T-helper 2 cell (primary cell): ENCODE results near the gene CHIT1.

Experiments
- DNase-seq, 5 experiments: peaks; one replicate each; pipeline versions ENCODE4 v3.0.0 to v3.0.0-alpha.2; 2012 to 2022

The CHIT1 gene

GRCh38 chr1:203216274-203217138 is 13.0 kb downstream of the CHIT1 start:
- DNase-seq, result peak in 4 of 5 experiments; percentile 12 to 45 (median 17)

DNA sequence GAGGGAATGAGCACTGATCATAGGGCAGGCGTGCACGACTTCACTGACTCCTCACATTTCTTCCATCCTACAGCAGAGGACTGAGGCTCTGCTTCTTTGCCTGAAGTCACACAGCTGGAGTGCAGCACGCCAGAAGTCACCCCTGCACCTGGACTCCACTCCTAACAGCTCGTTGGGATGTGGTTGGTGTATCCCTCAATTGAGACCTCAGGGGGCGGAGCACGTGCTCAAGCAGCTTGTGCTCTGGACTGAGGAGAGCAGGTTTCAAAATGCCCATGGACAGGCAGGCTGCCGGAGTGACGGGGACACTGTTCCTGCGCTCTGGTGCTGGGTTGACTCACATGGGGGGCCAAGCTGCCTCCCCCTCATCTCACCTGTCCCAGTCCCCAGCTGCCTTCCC is 13.9 kb downstream of the CHIT1 start:
- no peak for DNase-seq

DNA sequence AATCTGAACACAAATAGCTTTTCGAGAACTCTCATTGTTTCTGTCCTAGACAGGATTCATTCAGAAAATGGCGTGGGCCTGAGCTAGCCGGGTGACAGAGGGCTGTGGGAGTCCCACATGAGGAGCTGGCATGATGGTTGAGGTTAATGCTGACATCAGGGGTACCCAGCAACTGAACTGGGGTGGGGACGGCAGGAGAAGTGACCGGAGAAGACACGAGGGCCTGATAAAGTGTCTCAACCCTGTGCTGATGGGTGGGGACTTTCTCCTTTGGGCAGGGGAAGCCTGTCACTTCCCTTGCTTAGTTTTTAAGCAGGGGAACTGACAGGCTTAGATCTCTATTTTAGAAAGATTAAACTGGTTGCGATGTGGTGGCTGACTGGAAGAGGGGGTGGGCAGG is 14.6 kb downstream of the CHIT1 start:
- no peak for DNase-seq

DNA sequence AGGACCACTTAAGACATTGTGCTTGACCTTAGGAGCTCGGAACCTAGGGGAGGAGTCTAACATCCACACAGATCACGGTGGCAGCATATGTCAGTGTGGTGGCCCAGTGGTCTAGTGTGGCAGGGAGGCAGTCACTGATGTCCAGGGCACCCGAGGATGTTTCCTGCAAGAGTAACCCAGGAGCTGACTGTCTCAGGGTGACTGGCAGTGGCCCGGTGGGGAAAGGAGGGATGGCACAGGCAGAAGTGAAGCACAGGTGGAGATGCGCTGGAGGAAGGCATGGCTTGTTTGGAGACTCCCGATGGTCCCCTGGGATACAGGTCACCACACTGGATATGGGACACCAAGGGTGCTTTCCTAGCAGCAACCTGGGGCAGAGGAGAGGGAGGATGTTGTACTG is 16.3 kb downstream of the CHIT1 start:
- no peak for DNase-seq

DNA sequence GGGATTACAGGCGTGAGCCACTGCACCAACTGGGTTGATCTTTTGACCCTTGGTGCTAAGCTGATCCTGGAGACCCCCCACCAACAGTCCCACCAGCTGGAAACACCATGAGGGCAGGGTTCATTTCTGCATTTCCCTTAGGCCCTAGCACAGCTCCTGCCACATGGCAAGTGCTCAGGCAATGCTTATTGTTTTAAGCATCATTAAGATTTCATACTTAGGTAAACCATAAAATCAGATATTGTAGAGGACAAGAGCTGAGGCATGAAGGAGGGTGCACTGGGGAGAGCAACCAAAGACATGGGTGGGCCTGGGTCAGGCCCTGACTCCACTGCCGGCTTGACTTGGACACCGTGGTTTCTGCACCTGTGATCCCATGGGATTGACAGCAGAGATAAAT is 17.7 kb downstream of the CHIT1 start:
- DNase-seq, result no peak

DNA sequence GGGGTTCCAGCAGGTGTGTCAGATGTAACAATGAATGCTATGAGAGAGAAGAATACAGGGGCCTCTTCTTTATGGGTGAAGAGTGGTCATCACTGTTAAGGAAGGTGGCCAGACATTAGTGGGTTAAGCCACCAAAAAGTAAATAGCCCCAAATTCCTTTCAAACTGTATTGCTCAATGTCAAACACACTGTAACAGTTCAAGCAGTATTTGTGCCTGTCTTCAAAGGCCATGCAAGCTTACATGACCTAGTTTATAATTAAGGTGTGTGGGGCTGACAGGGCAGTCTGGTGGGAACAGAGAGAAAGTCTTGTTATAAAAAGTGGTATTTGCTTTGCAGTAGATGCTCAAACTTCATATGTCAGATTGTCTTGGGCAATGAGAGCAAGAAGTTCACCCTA is 18.5 kb downstream of the CHIT1 start:
- DNase-seq, result no peak

DNA sequence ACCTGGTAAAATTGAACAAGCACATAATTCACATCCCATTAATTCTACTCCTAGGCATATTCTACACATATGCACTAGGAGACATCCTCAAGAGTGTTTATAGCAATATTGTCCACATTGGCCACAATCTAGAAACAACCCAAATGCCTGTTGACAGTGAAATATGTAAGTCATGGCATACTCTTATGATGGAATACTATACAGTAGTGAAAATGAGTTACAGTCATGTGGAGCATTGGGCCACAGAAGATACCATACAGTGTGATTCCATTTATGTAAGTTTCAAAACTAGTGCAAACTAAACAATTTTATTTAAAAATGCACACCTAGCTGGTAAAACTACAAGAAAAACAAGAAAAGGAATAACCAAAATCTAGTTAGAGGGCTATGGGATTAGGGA is 19.1 kb downstream of the CHIT1 start:
- no peak for DNase-seq

- no peak for DNase-seq
These were observed 21.3 kb downstream of the CHIT1 start for GRCh38 chr1:203208181-203208580.

DNA sequence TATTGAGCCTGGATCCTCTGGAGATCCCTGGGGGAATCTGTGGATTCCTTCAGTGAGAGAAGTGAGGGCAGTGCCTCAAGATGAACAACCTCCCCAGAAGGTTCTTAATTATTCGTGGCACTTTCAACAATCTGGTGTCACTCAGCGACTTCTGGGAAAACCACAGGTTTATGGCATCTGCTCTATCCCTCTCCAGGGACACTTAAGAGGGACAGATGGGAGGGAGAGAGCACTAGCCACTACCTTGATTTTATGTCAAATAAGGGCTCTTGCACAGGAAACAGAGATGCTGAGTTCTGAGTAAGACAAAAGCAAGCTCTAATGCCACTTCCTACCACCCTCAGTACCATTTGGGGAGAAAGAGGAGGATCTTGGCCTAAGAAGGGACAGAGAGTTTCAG is 21.7 kb downstream of the CHIT1 start:
- DNase-seq, result no peak

- no peak for DNase-seq
These were observed 23.3 kb downstream of the CHIT1 start for GRCh38 chr1:203206129-203206687.

DNA sequence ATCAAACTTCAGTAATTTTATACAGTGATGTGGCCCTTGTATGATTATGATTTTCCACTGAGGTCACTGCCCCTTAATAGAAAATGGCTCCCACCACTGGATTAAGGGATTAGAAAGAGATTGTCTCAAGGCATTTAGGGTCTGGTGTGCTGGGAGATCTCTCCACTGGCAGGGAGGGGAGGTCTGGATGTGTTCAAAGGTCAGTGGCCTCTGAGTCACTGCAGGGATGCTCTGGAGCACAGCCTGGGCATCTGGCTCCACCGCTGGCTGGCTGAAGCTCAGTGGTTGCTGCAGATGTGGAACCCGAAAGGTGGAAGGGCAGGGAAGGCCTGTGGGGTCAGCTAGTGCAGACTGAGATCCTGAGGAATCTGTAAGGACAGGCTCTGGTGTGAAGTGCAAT is 24.7 kb downstream of the CHIT1 start:
- DNase-seq, result no peak

- no peak for DNase-seq
These were observed 26.8 kb downstream of the CHIT1 start for GRCh38 chr1:203202431-203203245.

- no peak for DNase-seq
These were observed 27.8 kb downstream of the CHIT1 start for GRCh38 chr1:203201516-203202205.

DNA sequence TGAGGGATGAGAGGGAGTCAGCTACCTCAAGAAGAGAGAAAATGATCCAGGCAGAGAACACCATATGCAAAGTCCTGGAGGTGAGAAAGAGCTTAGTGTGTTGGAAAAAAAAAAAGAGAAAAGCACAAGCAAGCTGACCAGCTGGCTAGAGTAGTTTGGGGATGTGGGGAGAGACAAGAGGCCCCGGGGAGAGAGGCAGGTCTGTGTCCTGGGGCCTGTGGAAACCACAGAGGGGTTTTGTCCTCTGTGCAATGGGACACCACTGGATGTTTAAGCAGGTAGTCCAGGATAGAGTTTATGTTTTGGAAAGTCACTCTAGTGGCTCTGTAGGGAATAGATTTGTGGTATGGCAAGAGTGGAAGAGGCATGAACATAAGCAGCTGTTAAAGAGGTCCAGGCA is 28.6 kb downstream of the CHIT1 start:
- DNase-seq, result no peak

DNA sequence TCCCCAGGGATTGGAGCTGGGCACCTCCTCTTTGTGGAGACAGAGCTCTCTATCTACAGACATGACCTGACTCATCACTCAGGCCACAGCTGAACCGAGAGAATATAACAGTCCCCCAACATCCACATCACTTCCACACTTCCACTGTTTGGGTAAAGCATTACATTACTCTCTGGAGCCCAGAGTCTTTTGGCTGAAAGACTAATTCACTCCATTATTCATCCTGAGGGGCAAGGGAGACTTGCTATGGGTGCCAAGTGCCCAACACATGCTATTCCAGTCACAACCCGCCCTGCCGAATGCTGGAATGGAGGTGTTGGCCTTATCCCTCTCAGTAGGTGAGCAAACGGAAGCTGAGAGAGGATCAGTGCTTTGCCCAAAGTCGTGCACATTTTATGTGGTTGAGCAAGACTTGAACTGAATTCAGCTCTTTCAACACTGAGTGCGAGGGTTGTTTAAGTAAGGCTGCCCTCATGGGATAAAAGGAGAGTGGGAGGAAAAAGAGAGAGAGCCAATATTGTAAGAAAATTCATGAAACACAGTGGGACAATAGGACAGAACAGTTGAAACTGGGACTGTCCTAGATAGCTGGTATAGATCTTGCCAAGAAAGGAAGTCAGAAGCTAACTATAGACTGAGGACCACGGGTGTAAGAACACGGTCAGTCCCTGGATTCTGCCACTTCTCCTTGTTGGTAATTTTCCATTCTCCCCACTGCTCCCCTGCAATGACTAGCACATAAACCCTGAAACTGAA is 29.5 kb downstream of the CHIT1 start:
- no peak for DNase-seq

GRCh38 chr1:203199481-203199815 is 30.0 kb downstream of the CHIT1 start:
- DNase-seq, result no peak

- no peak for DNase-seq
These were observed 30.5 kb downstream of the CHIT1 start for GRCh38 chr1:203199002-203199401.

GRCh38 chr1:203197625-203198024 is 31.8 kb downstream of the CHIT1 start:
- no peak for DNase-seq

DNA sequence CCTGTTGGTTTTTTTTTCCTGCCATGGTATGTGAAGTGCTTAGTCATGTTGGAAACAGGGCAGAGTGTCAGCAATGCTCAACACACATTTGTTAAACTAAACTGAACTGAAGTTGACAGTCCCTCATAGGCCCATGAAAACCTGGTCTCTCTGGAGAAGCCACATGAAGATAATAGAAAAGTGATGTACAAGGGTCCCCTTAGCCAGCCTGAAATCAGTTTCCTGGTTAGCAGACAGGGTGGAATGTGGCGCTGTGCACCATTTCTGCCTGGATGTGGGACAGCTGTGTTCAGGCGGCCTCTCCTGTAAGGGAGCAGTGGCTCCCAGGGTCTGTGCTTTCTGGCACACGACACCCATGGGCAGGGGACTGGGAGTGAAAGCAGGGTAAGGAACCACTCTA is 33.1 kb downstream of the CHIT1 start:
- DNase-seq, result no peak

DNA sequence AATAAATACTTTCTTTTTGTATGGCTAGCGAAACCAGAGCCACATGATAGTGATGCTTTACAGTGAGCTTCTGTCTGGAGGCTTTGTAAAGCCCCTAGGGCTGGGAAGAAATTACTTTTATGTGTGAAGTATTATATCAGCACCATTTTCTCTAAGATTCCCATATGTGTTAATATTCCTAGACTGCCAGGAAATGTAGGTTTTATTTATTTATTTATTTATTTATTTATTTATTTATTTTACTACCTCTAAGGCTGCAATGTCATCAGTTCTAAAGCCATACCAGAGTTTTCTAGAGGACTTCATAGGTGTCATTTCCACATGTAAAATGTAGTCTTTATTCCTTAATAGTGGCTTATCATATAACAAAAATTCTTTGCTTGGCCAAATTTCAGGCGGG is 38.5 kb downstream of the CHIT1 start:
- no peak for DNase-seq

DNA sequence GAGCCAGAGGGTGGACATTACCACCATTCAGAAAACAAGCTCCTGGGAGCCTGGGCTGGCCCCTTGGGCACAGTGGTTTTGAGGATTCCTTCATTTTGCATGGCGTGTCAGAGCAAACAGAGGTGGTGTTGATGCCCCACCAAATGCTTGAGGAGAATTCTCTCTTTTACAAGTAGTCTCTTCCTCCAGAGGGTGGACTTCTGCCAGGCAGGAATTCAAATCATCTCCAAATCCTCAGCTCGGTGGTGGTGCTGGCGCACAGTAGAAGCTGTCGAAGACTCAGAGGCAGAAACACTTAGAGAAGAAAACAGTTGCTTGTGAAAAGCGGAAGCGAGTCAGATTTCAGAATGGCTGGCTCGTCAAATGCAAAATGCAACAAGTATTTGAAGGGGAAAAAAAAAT is 39.5 kb downstream of the CHIT1 start:
- no peak for DNase-seq

DNA sequence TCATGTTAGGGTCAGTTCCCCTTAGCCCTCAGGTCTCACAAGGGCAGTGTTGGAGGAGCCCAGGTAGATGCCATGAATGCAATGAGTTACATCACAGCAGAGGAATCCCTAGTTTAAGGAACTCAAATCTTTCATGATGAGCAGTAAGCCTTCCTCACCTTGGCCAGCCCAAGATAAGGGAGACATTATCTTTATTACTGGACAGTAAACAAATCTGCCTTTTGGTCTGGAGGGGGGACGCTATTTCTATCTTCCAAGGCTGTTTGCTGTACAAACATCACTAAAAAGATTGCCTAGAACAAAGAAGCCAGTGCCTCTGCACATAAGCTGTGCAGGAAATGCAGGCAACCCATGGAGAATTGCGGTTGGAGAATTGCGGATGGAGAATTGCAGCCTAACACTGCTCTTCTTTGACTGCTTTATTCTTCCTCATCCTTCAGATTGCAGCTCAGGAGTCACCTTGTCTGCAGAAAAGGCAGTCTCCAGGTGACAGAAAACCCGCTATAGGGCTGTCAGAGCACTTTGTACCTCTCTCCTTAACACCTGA is 40.7 kb downstream of the CHIT1 start:
- DNase-seq, result no peak
